B cell (primary cell): ENCODE measurements around the gene CAGE1. TPM values are rescaled to one million over a fixed set of nuclear protein-coding genes. Genes with fewer than 3 reads are reported as not detected.

Experiments
- ATAC-seq: fragments of 200-7000 bp; cut with Tn5 transposase; one replicate; pipeline ENCODE4 v1.10.0; 2021; ENCODE audit warnings: low read depth, mild to moderate bottlenecking, moderate number of reproducible peaks, moderate library complexity
- CTCF ChIA-PET: fragments of 350-600 bp; sonication (Branson Sonifier 250); formaldehyde crosslinking; loops from one replicate; lab custom pipeline; 2021; ENCODE audit warnings: antibody characterized with exemption, inconsistent platforms; lab: Charles Lee
- POLR2A ChIA-PET: fragments of 350-600 bp; sonication (Branson Sonifier 250); formaldehyde crosslinking; loops from one replicate; lab custom pipeline; 2021; ENCODE audit warnings: antibody characterized with exemption; lab: Charles Lee
- DNase-seq: peaks from one replicate; pipeline ENCODE4 v3.0.0; 2013
- H2AFZ ChIP-seq: 2 replicates; pipeline ENCODE4 v1.6.1; 2012; ENCODE audit warnings: mild to moderate bottlenecking, low read depth, low read length; ENCODE audit not compliant: insufficient read depth, poor library complexity, severe bottlenecking
- H3K27ac ChIP-seq, 2 donors: 1 replicate in 1 of 2; 2 replicates in 1 of 2; pipeline ENCODE4 v1.5.1; 2012 to 2013; ENCODE audit warnings: low read length in 2 of 2, mild to moderate bottlenecking in 2 of 2, moderate library complexity in 1 of 2
- H3K27me3 ChIP-seq, 4 experiments: fragments of 200-600 bp in 1 of 4; sonication (generic) in 1 of 4; replicated peaks in 1 of 4; 1 replicate in 2 of 4; 2 replicates in 2 of 4; pipeline versions ENCODE4 v1.6.1 to v1.7.0; 2013 to 2016; ENCODE audit warnings: low read length in 3 of 4, mild to moderate bottlenecking in 2 of 4, mixed read lengths in 1 of 4, moderate library complexity in 1 of 4; ENCODE audit not compliant: insufficient read depth in 4 of 4, control insufficient read depth in 3 of 4; ENCODE audit errors: control extremely low read depth in 1 of 4
- H3K36me3 ChIP-seq, 2 experiments: replicated peaks in 1 of 2; 1 replicate in 1 of 2; 2 replicates in 1 of 2; pipeline versions ENCODE4 v1.6.1 to v1.7.1; 2013; ENCODE audit warnings: low read length in 1 of 2; ENCODE audit not compliant: insufficient read depth in 2 of 2, control insufficient read depth in 1 of 2; ENCODE audit errors: control extremely low read depth in 1 of 2, extremely low read depth in 1 of 2
- H3K4me1 ChIP-seq, 2 donors: fragments of 200-600 bp in 1 of 2; sonication (generic) in 1 of 2; 1 replicate in 1 of 2; 2 replicates in 1 of 2; pipeline versions ENCODE4 v1.5.1 to v1.6.1; 2013 to 2017; ENCODE audit warnings: low read length in 2 of 2; ENCODE audit not compliant: control insufficient read depth in 2 of 2, insufficient read depth in 2 of 2
- H3K4me2 ChIP-seq: replicated peaks from 2 replicates; pipeline ENCODE3; 2012; ENCODE audit warnings: mild to moderate bottlenecking, low read depth, low read length; ENCODE audit not compliant: poor library complexity, severe bottlenecking
- H3K4me3 ChIP-seq, 5 experiments: fragments of 200-600 bp in 1 of 5; sonication (generic) in 1 of 5; 1 replicate in 3 of 5; 2 replicates in 2 of 5; pipeline versions ENCODE4 v1.5.1 to v1.7.0; 2011 to 2016; ENCODE audit warnings: low read length in 4 of 5, mild to moderate bottlenecking in 4 of 5, low read depth in 2 of 5, control low read depth in 1 of 5, moderate library complexity in 1 of 5; ENCODE audit not compliant: insufficient read depth in 1 of 5; ENCODE audit errors: control extremely low read depth in 1 of 5, extremely low read depth in 1 of 5
- H3K79me2 ChIP-seq: fragments of 200-600 bp; sonication (generic); one replicate; pipeline ENCODE4 v1.6.0; 2016; ENCODE audit warnings: low read length; ENCODE audit not compliant: control insufficient read depth, insufficient read depth
- H3K9ac ChIP-seq: fragments of 200-600 bp; sonication (generic); 2 replicates; pipeline ENCODE4 v1.6.1; 2017; ENCODE audit warnings: mild to moderate bottlenecking, low read length, moderate library complexity
- H3K9me3 ChIP-seq, 3 donors: one replicate each; pipeline versions ENCODE4 v1.6.1 to v1.7.1; 2013; ENCODE audit warnings: low read length in 2 of 3; ENCODE audit not compliant: control insufficient read depth in 2 of 3, insufficient read depth in 1 of 3; ENCODE audit errors: control extremely low read depth in 1 of 3
- H4K20me1 ChIP-seq: 2 replicates; pipeline ENCODE4 v1.6.0; 2012; ENCODE audit warnings: mild to moderate bottlenecking, low read length; ENCODE audit not compliant: insufficient read depth, control insufficient read depth, poor library complexity, severe bottlenecking
- H3K27ac Mint-ChIP-seq: one replicate; pipeline ENCODE4 v1.8.0; 2021; ENCODE audit warnings: mixed read lengths
- H3K27me3 Mint-ChIP-seq: one replicate; pipeline ENCODE4 v1.8.0; 2021; ENCODE audit warnings: mixed read lengths
- H3K4me1 Mint-ChIP-seq: one replicate; pipeline ENCODE4 v1.8.0; 2021; ENCODE audit warnings: mixed read lengths
- H3K4me3 Mint-ChIP-seq: one replicate; pipeline ENCODE4 v1.8.0; 2021; ENCODE audit warnings: mixed read lengths
- H3K9me3 Mint-ChIP-seq: one replicate; pipeline ENCODE4 v1.8.0; 2022; ENCODE audit warnings: mixed read lengths; ENCODE audit not compliant: insufficient read depth
- EZH2 ChIP-seq: IDR thresholded peaks from 2 replicates; pipeline ENCODE4 v1.6.1; 2012; ENCODE audit warnings: borderline replicate concordance, low read depth, mild to moderate bottlenecking, moderate library complexity, low read length; ENCODE audit not compliant: insufficient read depth, poor library complexity, severe bottlenecking
- WGBS: methylation state at CpG from one replicate; pipeline ENCODE4 v1.1.5; 2013; ENCODE audit warnings: missing lambda C conversion rate; ENCODE audit not compliant: insufficient coverage; 5-methylcytosine and 5-hydroxymethylcytosine counted together
- intact Hi-C: fragments of 100-400 bp; cut with micrococcal nuclease; formaldehyde crosslinking; loops from one replicate; pipeline ENCODE4 v1.10.0; 2022
- polyA plus RNA-seq: library from polyadenylated mRNA; depleted of rRNA; stranded (reverse); fragments of >200 nt; gene quantifications from 2 replicates; pipeline ENCODE4 v1.2.3, GENCODE V29; 2012
- total RNA-seq, 2 donors: library from RNA; stranded (reverse); fragments of 120-200 nt in 1 of 2; gene quantifications; 1 replicate in 1 of 2; 2 replicates in 1 of 2; pipeline versions ENCODE4 v1.2.3 to v1.2.4, GENCODE V29; 2013 to 2022
- TF ChIP-seq, protein P1 (sequence below): fragments of 200-600 bp; IDR thresholded peaks from one replicate; pipeline ENCODE4 v1.8.0; 2022; ENCODE audit warnings: antibody characterized with exemption, mild to moderate bottlenecking

CAGE1 gene
- total and polyA plus RNA-seq, 2 donors (not counting 1 experiment from before 2014, with no cell fraction given), result 0.13 to 0.34 TPM

DNA sequence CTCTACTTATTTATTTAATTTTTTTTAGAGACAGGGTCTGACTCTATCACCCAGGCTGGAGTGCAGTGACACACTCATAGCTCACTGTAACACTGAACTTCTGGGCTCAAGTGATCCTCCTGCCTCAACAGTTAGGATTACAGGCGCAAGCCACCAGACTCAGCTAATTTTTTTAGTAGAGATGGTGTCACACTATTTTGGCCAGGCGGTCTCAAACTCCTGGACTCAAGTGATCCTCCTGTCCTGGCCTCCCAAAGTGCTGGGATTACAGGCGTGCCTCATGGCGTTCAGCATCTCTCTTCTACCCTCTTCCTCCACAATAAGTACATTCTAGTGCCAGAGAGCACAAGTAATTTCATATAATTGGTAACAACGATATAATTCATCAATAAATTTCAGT lies 82.0 kb downstream of the CAGE1 start:
- H3K36me3 ChIP-seq, result peaks cover 3 to 64% of the 10 kb centered on the region in 2 experiments
- DNase-seq (no peak), ATAC-seq (no peak)
- Mint-ChIP-seq H3K9me3 (no peaks in the 10 kb centered on the region), H3K4me3 (no peak overlapping the region), H3K27ac (no peak overlapping the region), H3K27me3 (no peaks in the 10 kb centered on the region), H3K4me1 (peaks cover 45% of the 10 kb centered on the region)
- H3K4me1 ChIP-seq, result peaks cover 17 to 20% of the 10 kb centered on the region in 2 donors
- no peaks in the 10 kb centered on the region for H3K27me3 ChIP-seq
- ChIA-PET CTCF (no interaction called here), POLR2A (interaction anchor here (0.7 kb wide), 1 partner anchor 118 kb away, joined by 4 read pairs; no protein-coding TSS in a partner anchor)
- H3K27ac ChIP-seq, result peak overlapping the region in 1 of 2 donors; percentile 72
- no peak overlapping the region for H3K4me2 ChIP-seq
- H3K79me2 ChIP-seq, result peaks cover 75% of the 10 kb centered on the region
- TF ChIP-seq, protein P1, sequence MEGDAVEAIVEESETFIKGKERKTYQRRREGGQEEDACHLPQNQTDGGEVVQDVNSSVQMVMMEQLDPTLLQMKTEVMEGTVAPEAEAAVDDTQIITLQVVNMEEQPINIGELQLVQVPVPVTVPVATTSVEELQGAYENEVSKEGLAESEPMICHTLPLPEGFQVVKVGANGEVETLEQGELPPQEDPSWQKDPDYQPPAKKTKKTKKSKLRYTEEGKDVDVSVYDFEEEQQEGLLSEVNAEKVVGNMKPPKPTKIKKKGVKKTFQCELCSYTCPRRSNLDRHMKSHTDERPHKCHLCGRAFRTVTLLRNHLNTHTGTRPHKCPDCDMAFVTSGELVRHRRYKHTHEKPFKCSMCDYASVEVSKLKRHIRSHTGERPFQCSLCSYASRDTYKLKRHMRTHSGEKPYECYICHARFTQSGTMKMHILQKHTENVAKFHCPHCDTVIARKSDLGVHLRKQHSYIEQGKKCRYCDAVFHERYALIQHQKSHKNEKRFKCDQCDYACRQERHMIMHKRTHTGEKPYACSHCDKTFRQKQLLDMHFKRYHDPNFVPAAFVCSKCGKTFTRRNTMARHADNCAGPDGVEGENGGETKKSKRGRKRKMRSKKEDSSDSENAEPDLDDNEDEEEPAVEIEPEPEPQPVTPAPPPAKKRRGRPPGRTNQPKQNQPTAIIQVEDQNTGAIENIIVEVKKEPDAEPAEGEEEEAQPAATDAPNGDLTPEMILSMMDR, result no peak
- TF ChIP-seq EZH2, result no peak
- no peak overlapping the region for H2AFZ ChIP-seq
- H3K4me3 ChIP-seq, result no peak overlapping the region
- intact Hi-C loops, result no loop called here
- peaks cover 34% of the 10 kb centered on the region for H4K20me1 ChIP-seq
- no peak overlapping the region for H3K9ac ChIP-seq
- 100% methylated on average over 2 of the region's 5 CpGs for WGBS
- no peaks in the 10 kb centered on the region for H3K9me3 ChIP-seq

DNA sequence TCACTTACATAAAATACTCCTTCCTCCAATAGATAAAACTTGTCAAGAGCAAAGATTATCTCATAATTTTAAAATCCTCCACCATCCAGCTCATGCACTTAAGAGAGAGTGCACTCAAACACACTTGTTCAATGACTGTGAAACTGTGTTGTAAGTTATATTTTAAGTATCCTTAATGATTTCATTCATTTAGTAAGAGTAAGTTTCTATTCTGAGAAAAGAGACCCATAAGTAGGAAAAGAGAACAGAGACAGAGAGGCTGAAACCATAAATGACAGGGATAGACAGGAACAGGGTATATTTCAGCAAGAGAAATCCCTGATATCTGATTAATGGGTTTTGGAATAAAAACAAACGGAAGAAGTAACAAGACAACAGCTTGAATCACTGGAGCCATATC lies 84.7 kb downstream of the CAGE1 start:
- ChIA-PET CTCF (interaction anchor here (1.0 to 1.3 kb wide), 2 partner anchors 27 to 29 kb away, joined by 3 read pairs; no protein-coding TSS in a partner anchor), POLR2A (no interaction called here)
- no peak overlapping the region for H3K4me2 ChIP-seq
- intact Hi-C loops, result no loop called here
- peaks cover 29% of the 10 kb centered on the region for H4K20me1 ChIP-seq
- Mint-ChIP-seq H3K27ac (no peak overlapping the region), H3K4me3 (no peak overlapping the region), H3K27me3 (no peaks in the 10 kb centered on the region), H3K4me1 (peaks cover 31% of the 10 kb centered on the region), H3K9me3 (no peaks in the 10 kb centered on the region)
- H3K9me3 ChIP-seq, result no peaks in the 10 kb centered on the region
- TF ChIP-seq, protein P1, result no peak
- TF ChIP-seq EZH2, result no peak
- DNase-seq (no peak), ATAC-seq (no peak)
- peaks cover 7 to 85% of the 10 kb centered on the region in 2 experiments for H3K36me3 ChIP-seq
- no peaks in the 10 kb centered on the region for H3K27me3 ChIP-seq
- no peak overlapping the region for H3K4me3 ChIP-seq
- peaks cover 54% of the 10 kb centered on the region for H3K79me2 ChIP-seq
- H2AFZ ChIP-seq, result no peak overlapping the region
- no peak overlapping the region for H3K9ac ChIP-seq
- peaks cover 10% of the 10 kb centered on the region in 2 donors for H3K4me1 ChIP-seq
- no peak overlapping the region for H3K27ac ChIP-seq
- WGBS, result no CpG with 5 or more reads among the region's 1 CpG
